Thymus (tissue), 11 donors: Measurements from ENCODE around the gene SEMA6B. TPM values are rescaled to one million over a fixed set of nuclear protein-coding genes. Genes with fewer than 3 reads are reported as not detected.
"Not testable (repeated sequence)": the region's sequence is repeated elsewhere in the genome, so short reads cannot be mapped to it uniquely, and the experiment has no call there.

Source experiments
- DNase-seq, 9 donors: peaks; one replicate each; pipeline ENCODE4 v3.0.0-alpha.2; 2013; ENCODE audit warnings: low spot score in 9 of 9, low read depth in 6 of 9, missing footprints in 1 of 9
- H3K27ac ChIP-seq, 2 donors: one replicate each; pipeline ENCODE4 v1.5.1; 2013; ENCODE audit warnings: control low read depth in 1 of 2, low read depth in 1 of 2, low read length in 1 of 2, mild to moderate bottlenecking in 1 of 2, moderate library complexity in 1 of 2
- H3K27me3 ChIP-seq, 2 donors: one replicate each; pipeline ENCODE4 v1.5.1; 2013; ENCODE audit warnings: low read length in 1 of 2; ENCODE audit not compliant: control insufficient read depth in 2 of 2, insufficient read depth in 1 of 2
- H3K36me3 ChIP-seq, 2 donors: one replicate each; pipeline ENCODE4 v1.5.1; 2013; ENCODE audit warnings: low read length in 1 of 2, mild to moderate bottlenecking in 1 of 2, moderate library complexity in 1 of 2; ENCODE audit not compliant: control insufficient read depth in 2 of 2, insufficient read depth in 2 of 2
- H3K4me1 ChIP-seq, 2 donors: one replicate each; pipeline ENCODE4 v1.5.1; 2013; ENCODE audit warnings: low read length in 2 of 2; ENCODE audit not compliant: control insufficient read depth in 2 of 2, insufficient read depth in 2 of 2
- H3K4me3 ChIP-seq, 2 donors: one replicate each; pipeline ENCODE4 v1.5.1; 2013; ENCODE audit warnings: low read length in 2 of 2, control low read depth in 1 of 2, mild to moderate bottlenecking in 1 of 2
- H3K9me3 ChIP-seq, 2 donors: one replicate each; pipeline ENCODE4 v1.5.1; 2013; ENCODE audit warnings: low read length in 1 of 2, mild to moderate bottlenecking in 1 of 2; ENCODE audit not compliant: control insufficient read depth in 2 of 2, insufficient read depth in 1 of 2
- WGBS: extraction: QIAGEN DNeasy Blood & Tissue Kit; methylation state at CpG from one replicate; pipeline ENCODE4 v1.1.7; 2013; 5-methylcytosine and 5-hydroxymethylcytosine counted together
- polyA plus RNA-seq: library from polyadenylated mRNA; stranded (reverse); fragments of 200-250 nt; gene quantifications from one replicate; pipeline ENCODE4 v1.2.3, GENCODE V29; 2013
- total RNA-seq: library from RNA; stranded (reverse); fragments of 120-200 nt; gene quantifications from one replicate; pipeline ENCODE4 v1.2.4, GENCODE V29; 2013
- donor health status: healthy.

SEMA6B gene
- total and polyA plus RNA-seq, 2 donors = 0.85 to 4.7 TPM

- 24% methylated on average over 49 of the region's 49 CpGs for WGBS
- H3K36me3 ChIP-seq = no peaks in the 10 kb centered on the region
- no peak within 1 kb of the TSS for H3K27ac ChIP-seq
- peaks cover 0 to 8% of the 10 kb centered on the region in 2 donors for H3K4me1 ChIP-seq
- no peak within 1 kb of the TSS for H3K4me3 ChIP-seq
- H3K9me3 ChIP-seq = no peaks in the 10 kb centered on the region
- peaks cover 4 to 35% of the 10 kb centered on the region in 2 donors for H3K27me3 ChIP-seq
- DNase-seq = peak in 2 of 9 donors; percentile 19 to 27
Observed at GRCh38 chr19:4534836-4535658, 24.4 kb downstream of the SEMA6B start, which contains the start of gene PLIN5. Gene PLIN5 (minus strand): TSS chr19:4535224. CDS start chr19:4534074, 1,150 bp downstream.

GRCh38 chr19:4533835-4534424, 25.6 kb downstream of the SEMA6B start:
- no peak for DNase-seq
- H3K4me3 ChIP-seq = no peak overlapping the region
- H3K9me3 ChIP-seq = no peaks in the 10 kb centered on the region
- peaks cover 4 to 35% of the 10 kb centered on the region in 2 donors for H3K27me3 ChIP-seq
- H3K4me1 ChIP-seq = peaks cover 0 to 6% of the 10 kb centered on the region in 2 donors
- 89% methylated on average over 9 of the region's 9 CpGs for WGBS
- H3K36me3 ChIP-seq = no peaks in the 10 kb centered on the region
- H3K27ac ChIP-seq = no peak overlapping the region

GRCh38 chr19:4533334-4533733, 26.1 kb downstream of the SEMA6B start:
- Histone ChIP-seq H3K36me3 (no peaks in the 10 kb centered on the region), H3K4me3 (no peak overlapping the region), H3K4me1 (peaks cover 0 to 6% of the 10 kb centered on the region in 2 donors), H3K27ac (no peak overlapping the region), H3K27me3 (peaks cover 4 to 35% of the 10 kb centered on the region in 2 donors), H3K9me3 (no peaks in the 10 kb centered on the region)
- 92% methylated on average over 9 of the region's 9 CpGs for WGBS
- DNase-seq = no peak

GRCh38 chr19:4531562-4532165, 27.8 kb downstream of the SEMA6B start:
- Histone ChIP-seq H3K27ac (no peak overlapping the region), H3K9me3 (no peaks in the 10 kb centered on the region), H3K36me3 (no peaks in the 10 kb centered on the region), H3K4me3 (no peak overlapping the region), H3K4me1 (peaks cover 0 to 6% of the 10 kb centered on the region in 2 donors), H3K27me3 (peaks cover 4 to 35% of the 10 kb centered on the region in 2 donors)
- DNase-seq = no peak
- WGBS = 49% methylated on average over 28 of the region's 28 CpGs

- Histone ChIP-seq H3K4me1 (peaks cover 0 to under 1% of the 10 kb centered on the region in 2 donors), H3K36me3 (no peaks in the 10 kb centered on the region), H3K27me3 (peaks cover under 1 to 22% of the 10 kb centered on the region in 2 donors), H3K4me3 (no peak overlapping the region), H3K27ac (no peak overlapping the region), H3K9me3 (no peaks in the 10 kb centered on the region)
- no peak for DNase-seq
- 90% methylated on average over 14 of the region's 14 CpGs for WGBS
Observed at GRCh38 chr19:4529924-4530522, 29.5 kb downstream of the SEMA6B start.

- no peak for DNase-seq
- 93% methylated on average over 15 of the region's 15 CpGs for WGBS
- Histone ChIP-seq H3K36me3 (no peaks in the 10 kb centered on the region), H3K4me1 (no peaks in the 10 kb centered on the region), H3K9me3 (no peaks in the 10 kb centered on the region), H3K27me3 (peaks cover 0 to 10% of the 10 kb centered on the region in 2 donors), H3K4me3 (no peak overlapping the region), H3K27ac (no peak overlapping the region)
Observed at GRCh38 chr19:4528843-4529242, 30.6 kb downstream of the SEMA6B start.

- not testable (repeated sequence) for H3K4me3 ChIP-seq, H3K27ac ChIP-seq, H3K36me3 ChIP-seq, H3K27me3 ChIP-seq, H3K9me3 ChIP-seq, H3K4me1 ChIP-seq, DNase-seq
- WGBS = 96% methylated on average over 8 of the region's 8 CpGs
Observed at GRCh38 chr19:4527377-4527776, 32.1 kb downstream of the SEMA6B start.

- DNase-seq = no peak
- Histone ChIP-seq H3K27me3 (no peaks in the 10 kb centered on the region), H3K4me1 (no peaks in the 10 kb centered on the region), H3K4me3 (no peak overlapping the region), H3K27ac (no peak overlapping the region), H3K9me3 (no peaks in the 10 kb centered on the region), H3K36me3 (no peaks in the 10 kb centered on the region)
- 78% methylated on average over 23 of the region's 23 CpGs for WGBS
Observed at GRCh38 chr19:4525563-4526002, 33.9 kb downstream of the SEMA6B start.
